EL (cell line): ENCODE data around the gene BTG2.
A peak's percentile ranks its signal among the peaks of the same experiment; 100 is the strongest.

Experiments used
- DNase-seq: peaks from one replicate; pipeline ENCODE4 v3.0.0-alpha.2; 2016

BTG2 gene

GRCh38 chr1:203346060-203346768 lies 40.9 kb downstream of the BTG2 start:
- DNase-seq: no peak

DNA sequence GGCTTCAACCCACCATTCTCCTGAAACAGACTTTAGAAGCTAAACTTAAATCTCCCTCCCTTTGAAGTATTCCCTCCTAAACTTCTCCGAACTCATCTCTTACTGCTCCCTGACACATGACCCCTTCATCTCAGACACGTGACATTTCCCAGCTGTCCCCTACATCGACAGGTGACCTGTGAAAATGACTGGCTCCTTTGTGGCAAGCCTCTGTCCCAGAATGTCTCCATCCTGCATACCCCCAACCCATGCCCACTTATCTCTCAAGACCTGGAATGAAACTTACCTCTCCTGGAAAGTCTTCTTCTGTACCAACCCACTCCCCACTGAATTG lies 41.4 kb downstream of the BTG2 start:
- no peak for DNase-seq

DNA sequence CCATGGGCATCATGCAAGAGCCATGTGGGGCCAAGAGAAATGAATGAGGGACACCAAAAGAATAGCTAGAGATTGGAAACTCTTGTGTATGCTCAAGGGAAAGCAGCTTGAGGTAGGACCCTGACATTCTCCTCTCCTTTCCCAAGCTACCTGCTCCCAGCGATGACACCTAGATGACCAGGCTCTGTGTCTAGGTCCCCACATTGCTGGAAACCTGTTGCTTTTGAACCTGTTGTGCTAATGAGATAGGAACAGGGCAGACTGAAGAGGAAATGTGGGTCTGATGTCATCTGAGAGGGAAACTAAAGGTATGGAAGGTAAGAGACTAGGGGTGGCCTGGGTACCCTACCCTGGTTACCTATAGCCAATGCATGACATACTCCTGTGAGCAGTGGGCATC lies 43.8 kb downstream of the BTG2 start:
- no peak for DNase-seq

DNA sequence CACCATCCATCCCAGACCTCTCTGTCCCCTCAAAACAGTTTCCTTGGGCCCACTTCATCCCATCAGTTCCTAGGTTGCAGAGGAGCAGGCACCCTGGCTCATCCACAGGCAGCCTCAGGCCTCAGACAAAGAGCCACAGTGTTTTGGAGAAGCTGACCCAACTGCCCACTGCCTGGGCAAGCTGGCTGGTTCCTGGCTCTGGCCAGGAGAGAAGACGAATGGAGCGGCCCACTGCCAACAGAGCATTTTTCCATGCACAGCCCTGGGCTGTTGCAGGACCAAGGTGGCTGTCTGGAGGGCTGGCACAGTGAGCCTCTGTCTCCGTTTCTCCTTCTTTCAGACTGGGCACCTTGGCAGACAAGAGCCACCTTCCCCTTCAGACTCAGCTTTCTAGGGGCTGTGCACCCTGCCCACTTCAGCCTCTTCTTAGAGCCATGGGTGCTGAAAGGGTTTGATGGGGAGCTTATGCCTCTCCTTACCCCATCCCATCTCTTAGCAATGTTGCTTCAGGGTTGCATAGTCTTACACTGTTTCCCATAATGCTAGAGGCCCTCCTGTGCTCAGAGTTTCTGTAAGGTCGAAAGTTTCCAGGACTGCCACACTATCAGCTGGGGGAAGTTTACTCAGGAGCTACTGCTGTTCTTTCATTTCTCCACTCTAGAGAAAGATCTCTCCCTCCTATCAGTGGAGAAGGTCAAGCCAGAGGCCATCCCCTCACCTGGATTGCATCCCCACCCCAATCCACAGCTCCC lies 44.6 kb downstream of the BTG2 start:
- DNase-seq: no peak

- peak; percentile 25 for DNase-seq
These were observed 45.8 kb downstream of the BTG2 start, which contains the start of gene FMOD for GRCh38 chr1:203351037-203351625. FMOD (minus strand) TSS chr1:203351122; CDS start chr1:203348270, 2,852 bp downstream.

- no peak for DNase-seq
These were observed 48.2 kb downstream of the BTG2 start for GRCh38 chr1:203353486-203353885.

DNA sequence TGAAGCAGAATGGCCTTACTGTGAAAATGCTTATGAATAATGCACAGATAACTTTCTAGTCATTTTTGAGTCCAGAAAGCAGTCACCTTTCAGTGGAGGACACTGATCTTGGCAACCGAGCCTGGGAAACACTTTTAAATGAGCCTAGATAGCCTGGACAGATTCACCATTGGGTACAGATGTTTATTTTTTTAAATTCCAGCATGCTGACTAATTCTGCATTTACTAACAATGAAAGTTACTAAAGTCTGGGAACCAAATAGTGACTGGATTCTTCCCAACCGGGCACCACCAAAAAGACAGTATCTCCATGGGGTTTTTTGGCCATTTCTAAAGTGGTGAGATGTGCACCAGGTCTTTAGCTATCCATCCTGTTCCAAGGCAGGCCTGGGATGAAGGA lies 48.9 kb downstream of the BTG2 start:
- DNase-seq: peak; percentile 71

DNA sequence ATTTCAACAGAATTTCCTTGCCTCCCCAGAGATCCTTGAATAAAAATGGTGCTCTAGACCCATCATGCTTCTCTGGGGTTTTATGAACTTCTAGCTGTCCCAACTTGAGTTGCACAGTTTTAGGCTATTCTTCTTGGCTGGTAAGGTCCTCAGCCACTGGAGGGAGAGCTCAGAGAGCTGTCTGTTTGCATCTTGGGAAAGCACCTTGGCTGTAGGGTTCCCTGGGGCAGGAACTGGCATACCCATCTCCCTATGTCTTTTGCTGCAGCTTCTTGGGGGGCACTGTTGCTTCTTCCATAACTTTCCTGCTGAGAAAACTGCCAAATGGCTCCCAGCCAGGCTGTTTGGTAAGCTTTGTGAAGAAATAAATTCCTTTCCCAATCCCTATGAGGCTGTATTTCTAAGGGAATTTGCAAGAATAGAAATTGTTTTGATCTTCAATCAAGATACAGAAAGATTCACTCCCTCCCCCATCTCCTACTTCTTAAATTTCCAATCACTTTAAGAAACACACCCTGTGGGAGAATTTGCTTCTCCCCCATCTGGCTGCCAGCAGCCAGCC lies 53.8 kb downstream of the BTG2 start:
- no peak for DNase-seq
